ENCODE measurements around the gene RFWD3.

Gene RFWD3

GRCh38 chr16:74666425-74667254, at the start of gene RFWD3:
Gene RFWD3, minus strand, starts transcription at chr16:74666877. Its CDS starts 5,428 bp downstream, at chr16:74661449.
- peaks cover 5% of the 10 kb centered on the region for H3K4me1 ChIP-seq (ENCODE audit: insufficient read depth, insufficient read length)
- H3K9ac ChIP-seq (ENCODE audit: insufficient read length, low read depth), result peak within 1 kb of the TSS; percentile 96
- no peak for TF ChIP-seq YY1 (IDR thresholded peaks at IDR 0.05; ENCODE audit: insufficient read depth, insufficient read length)
- no peak for TF ChIP-seq ZNF274 (IDR thresholded peaks at IDR 0.05; ENCODE audit: low read depth, low read length)
- TF ChIP-seq SUZ12 (IDR thresholded peaks at IDR 0.05; ENCODE audit: extremely low read depth, insufficient read depth, insufficient read length), result no peak
- H3K4me3 ChIP-seq (ENCODE audit: insufficient read length, low read depth), result peak within 1 kb of the TSS; percentile 98
- peak; percentile 98 for DNase-seq (ENCODE audit: low read depth, low spot score)
- peaks cover 11% of the 10 kb centered on the region; the same call in 1 of the 2 replicates for H3K9me3 ChIP-seq (ENCODE audit: insufficient read depth, low read length)
- no peaks in the 10 kb centered on the region for H3K27me3 ChIP-seq (ENCODE audit: insufficient read depth, insufficient read length)
- H3K36me3 ChIP-seq (ENCODE audit: insufficient read depth, insufficient read length, low read length), result peaks cover 42% of the 10 kb centered on the region

DNA sequence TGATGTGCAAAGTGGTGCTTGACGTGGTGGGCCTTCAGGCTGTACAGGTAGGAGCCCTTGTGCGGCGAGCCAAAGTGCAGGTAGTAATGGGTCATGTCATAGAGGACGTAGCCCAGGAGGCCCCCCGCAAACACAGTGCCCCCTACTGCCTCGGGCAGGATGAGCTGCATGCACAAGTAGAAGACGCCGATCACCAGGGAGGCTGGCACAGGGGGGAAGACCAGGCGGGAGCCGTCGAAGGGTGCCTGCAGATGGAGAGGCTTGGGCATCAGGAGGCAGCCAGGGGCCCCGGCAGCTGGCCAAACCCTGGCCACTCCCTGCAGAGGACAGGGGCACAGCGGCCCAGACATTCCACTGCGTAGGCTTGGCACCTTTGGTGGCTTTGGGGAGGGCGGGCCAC, 49.7 kb upstream of the RFWD3 start:
- no peak overlapping the region for H3K4me3 ChIP-seq (ENCODE audit: insufficient read length, low read depth)
- H3K9me3 ChIP-seq (ENCODE audit: insufficient read depth, low read length), result no peaks in the 10 kb centered on the region
- no peaks in the 10 kb centered on the region for H3K36me3 ChIP-seq (ENCODE audit: insufficient read depth, insufficient read length, low read length)
- H3K4me1 ChIP-seq (ENCODE audit: insufficient read depth, insufficient read length), result peaks cover 3% of the 10 kb centered on the region
- no peak for TF ChIP-seq SUZ12 (IDR thresholded peaks at IDR 0.05; ENCODE audit: extremely low read depth, insufficient read depth, insufficient read length)
- no peak for TF ChIP-seq YY1 (IDR thresholded peaks at IDR 0.05; ENCODE audit: insufficient read depth, insufficient read length)
- TF ChIP-seq ZNF274 (IDR thresholded peaks at IDR 0.05; ENCODE audit: low read depth, low read length), result no peak
- H3K9ac ChIP-seq (ENCODE audit: insufficient read length, low read depth), result no peak overlapping the region
- no peaks in the 10 kb centered on the region for H3K27me3 ChIP-seq (ENCODE audit: insufficient read depth, insufficient read length)
- DNase-seq (ENCODE audit: low read depth, low spot score), result no peak

- Histone ChIP-seq H3K27me3 (ENCODE audit: insufficient read depth, insufficient read length) (no peaks in the 10 kb centered on the region), H3K4me1 (ENCODE audit: insufficient read depth, insufficient read length) (peaks cover 3% of the 10 kb centered on the region), H3K36me3 (ENCODE audit: insufficient read depth, insufficient read length, low read length) (no peaks in the 10 kb centered on the region), H3K4me3 (ENCODE audit: insufficient read length, low read depth) (no peak overlapping the region), H3K9ac (ENCODE audit: insufficient read length, low read depth) (no peak overlapping the region), H3K9me3 (ENCODE audit: insufficient read depth, low read length) (no peaks in the 10 kb centered on the region)
- TF ChIP-seq YY1 (IDR thresholded peaks at IDR 0.05; ENCODE audit: insufficient read depth, insufficient read length) (no peak), ZNF274 (IDR thresholded peaks at IDR 0.05; ENCODE audit: low read depth, low read length) (no peak), SUZ12 (IDR thresholded peaks at IDR 0.05; ENCODE audit: extremely low read depth, insufficient read depth, insufficient read length) (no peak)
- no peak for DNase-seq (ENCODE audit: low read depth, low spot score)
Measured at GRCh38 chr16:74713876-74714275, 47.2 kb upstream of the RFWD3 start.

DNA sequence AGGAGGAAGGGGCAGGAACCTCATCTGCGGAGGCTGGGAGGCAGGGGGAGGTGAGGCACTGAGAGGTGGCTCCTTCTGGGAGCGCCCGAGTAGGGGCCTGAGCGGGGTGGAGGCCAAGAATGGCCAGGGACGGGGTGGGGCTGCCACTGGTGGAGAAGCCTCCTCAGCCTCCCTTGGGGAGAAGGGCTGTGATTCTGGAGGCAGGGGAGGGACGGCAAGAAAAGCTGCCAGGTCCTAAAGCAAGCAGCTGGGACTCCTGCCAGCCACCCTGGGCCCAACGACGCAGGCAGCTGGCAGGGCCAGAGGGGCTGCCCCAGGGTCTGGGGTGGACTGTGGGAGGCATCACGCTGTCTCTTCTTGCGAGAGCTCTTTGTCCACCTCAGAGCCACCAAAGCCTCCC, 46.6 kb upstream of the RFWD3 start:
- Histone ChIP-seq H3K36me3 (ENCODE audit: insufficient read depth, insufficient read length, low read length) (no peaks in the 10 kb centered on the region), H3K4me3 (ENCODE audit: insufficient read length, low read depth) (no peak overlapping the region), H3K9me3 (ENCODE audit: insufficient read depth, low read length) (no peaks in the 10 kb centered on the region), H3K9ac (ENCODE audit: insufficient read length, low read depth) (no peak overlapping the region), H3K4me1 (ENCODE audit: insufficient read depth, insufficient read length) (peaks cover 3% of the 10 kb centered on the region), H3K27me3 (ENCODE audit: insufficient read depth, insufficient read length) (peaks cover 3% of the 10 kb centered on the region)
- no peak for DNase-seq (ENCODE audit: low read depth, low spot score)
- TF ChIP-seq SUZ12 (IDR thresholded peaks at IDR 0.05; ENCODE audit: extremely low read depth, insufficient read depth, insufficient read length) (no peak), ZNF274 (IDR thresholded peaks at IDR 0.05; ENCODE audit: low read depth, low read length) (no peak), YY1 (IDR thresholded peaks at IDR 0.05; ENCODE audit: insufficient read depth, insufficient read length) (no peak)

DNA sequence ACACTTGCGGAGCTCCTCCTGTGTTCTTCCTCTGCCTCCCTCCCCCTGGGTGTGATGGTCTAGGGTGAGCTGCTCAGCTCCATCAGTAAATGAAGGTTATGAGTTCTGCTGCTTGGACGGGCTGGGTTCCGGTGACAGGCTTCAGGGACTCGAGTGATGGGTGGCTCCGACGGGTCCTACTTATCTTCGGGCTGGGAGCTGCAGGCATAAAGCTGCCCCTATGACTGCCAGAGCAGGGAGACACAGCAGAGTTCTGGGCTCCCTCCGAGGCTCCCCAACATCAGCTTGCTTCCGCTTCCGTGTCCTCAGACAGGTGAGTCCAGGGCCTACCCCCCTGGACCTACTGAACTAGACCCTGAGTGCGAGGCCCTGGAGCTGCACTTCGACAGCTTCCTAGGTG, 45.3 kb upstream of the RFWD3 start:
- H3K27me3 ChIP-seq (ENCODE audit: insufficient read depth, insufficient read length), result peaks cover 4% of the 10 kb centered on the region
- no peak for TF ChIP-seq SUZ12 (IDR thresholded peaks at IDR 0.05; ENCODE audit: extremely low read depth, insufficient read depth, insufficient read length)
- no peak for TF ChIP-seq YY1 (IDR thresholded peaks at IDR 0.05; ENCODE audit: insufficient read depth, insufficient read length)
- no peak for TF ChIP-seq ZNF274 (IDR thresholded peaks at IDR 0.05; ENCODE audit: low read depth, low read length)
- no peak overlapping the region for H3K9ac ChIP-seq (ENCODE audit: insufficient read length, low read depth)
- DNase-seq (ENCODE audit: low read depth, low spot score), result no peak
- H3K4me1 ChIP-seq (ENCODE audit: insufficient read depth, insufficient read length), result peaks cover 3% of the 10 kb centered on the region
- H3K9me3 ChIP-seq (ENCODE audit: insufficient read depth, low read length), result no peaks in the 10 kb centered on the region
- H3K36me3 ChIP-seq (ENCODE audit: insufficient read depth, insufficient read length, low read length), result no peaks in the 10 kb centered on the region
- H3K4me3 ChIP-seq (ENCODE audit: insufficient read length, low read depth), result no peak overlapping the region

GRCh38 chr16:74710401-74710800, 43.7 kb upstream of the RFWD3 start:
- no peak overlapping the region for H3K9ac ChIP-seq (ENCODE audit: insufficient read length, low read depth)
- H3K36me3 ChIP-seq (ENCODE audit: insufficient read depth, insufficient read length, low read length), result no peaks in the 10 kb centered on the region
- H3K4me3 ChIP-seq (ENCODE audit: insufficient read length, low read depth), result no peak overlapping the region
- peaks cover 4% of the 10 kb centered on the region for H3K27me3 ChIP-seq (ENCODE audit: insufficient read depth, insufficient read length)
- DNase-seq (ENCODE audit: low read depth, low spot score), result no peak
- peaks cover 3% of the 10 kb centered on the region for H3K4me1 ChIP-seq (ENCODE audit: insufficient read depth, insufficient read length)
- H3K9me3 ChIP-seq (ENCODE audit: insufficient read depth, low read length), result no peaks in the 10 kb centered on the region
- TF ChIP-seq YY1 (IDR thresholded peaks at IDR 0.05; ENCODE audit: insufficient read depth, insufficient read length) (no peak), SUZ12 (IDR thresholded peaks at IDR 0.05; ENCODE audit: extremely low read depth, insufficient read depth, insufficient read length) (no peak), ZNF274 (IDR thresholded peaks at IDR 0.05; ENCODE audit: low read depth, low read length) (no peak)

DNA sequence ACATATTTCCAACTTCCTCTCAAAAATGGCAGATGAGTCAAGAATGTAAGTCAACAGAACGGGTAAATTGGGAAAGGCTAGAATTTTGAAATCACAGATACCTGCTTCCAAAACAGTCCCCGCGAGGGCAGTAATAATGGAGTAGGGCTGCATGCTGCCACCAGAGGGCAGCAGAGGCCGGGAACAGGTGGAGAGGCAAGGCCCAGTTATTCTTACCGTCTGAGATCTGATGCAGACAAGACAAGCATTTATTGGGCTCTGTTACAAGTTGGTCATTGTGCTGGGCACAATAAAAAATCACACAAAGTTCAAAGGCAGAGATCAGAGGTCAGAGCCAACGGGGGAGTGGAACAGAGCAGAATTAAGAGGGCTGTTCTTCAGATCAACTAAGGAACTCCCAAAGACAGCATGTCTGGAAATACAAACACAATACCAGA, 42.8 kb upstream of the RFWD3 start:
- Histone ChIP-seq H3K4me1 (ENCODE audit: insufficient read depth, insufficient read length) (peaks cover 3% of the 10 kb centered on the region), H3K9ac (ENCODE audit: insufficient read length, low read depth) (no peak overlapping the region), H3K36me3 (ENCODE audit: insufficient read depth, insufficient read length, low read length) (no peaks in the 10 kb centered on the region), H3K27me3 (ENCODE audit: insufficient read depth, insufficient read length) (peaks cover 4% of the 10 kb centered on the region), H3K4me3 (ENCODE audit: insufficient read length, low read depth) (no peak overlapping the region), H3K9me3 (ENCODE audit: insufficient read depth, low read length) (no peaks in the 10 kb centered on the region)
- TF ChIP-seq SUZ12 (IDR thresholded peaks at IDR 0.05; ENCODE audit: extremely low read depth, insufficient read depth, insufficient read length), result no peak
- TF ChIP-seq YY1 (IDR thresholded peaks at IDR 0.05; ENCODE audit: insufficient read depth, insufficient read length), result no peak
- no peak for TF ChIP-seq ZNF274 (IDR thresholded peaks at IDR 0.05; ENCODE audit: low read depth, low read length)
- DNase-seq (ENCODE audit: low read depth, low spot score), result peak; percentile 80
